ENCODE measurements around the gene FEM1A. TPM values are rescaled to one million over a fixed set of nuclear protein-coding genes. Genes with fewer than 3 reads are reported as not detected.

The FEM1A gene
- total and polyA plus RNA-seq, 10 of the 15 experiments (the other 5 are each of a cell fraction or from before 2014, with no cell fraction given), result 0.27 to 17.4 (median 3.8) TPM

- 0 out of 4 replicates have a peak, but pooled peaks of 1 of the 2 experiments have one; percentile 18 for TF ChIP-seq BHLHE40 (IDR thresholded peaks at IDR 0.05; ENCODE audit: borderline replicate concordance in 1 of 2, low read depth in 2 of 2, low read length in 1 of 2)
- TF ChIP-seq ESRRA (IDR thresholded peaks at IDR 0.05; ENCODE audit: low read length), result no peak
- no peak for TF ChIP-seq KDM1A (IDR thresholded peaks at IDR 0.05; ENCODE audit: borderline replicate concordance)
- TF ChIP-seq SMAD5 (IDR thresholded peaks at IDR 0.05; ENCODE audit: low read depth), result no peak
- TF ChIP-seq IKZF2 (IDR thresholded peaks at IDR 0.05), result peak in 1 of 2 experiments; percentile 55; a peak in 2 of 4 replicates
- no peak for TF ChIP-seq PML (IDR thresholded peaks at IDR 0.05; ENCODE audit: low read length)
- TF ChIP-seq TCF3 (IDR thresholded peaks at IDR 0.05; ENCODE audit: borderline replicate concordance, insufficient read depth, low read depth, low read length), result no peak
- TF ChIP-seq YBX1 (IDR thresholded peaks at IDR 0.05), result no peak
- TF ChIP-seq PRDM15 (CRISPR knock-in tag; IDR thresholded peaks at IDR 0.05), result no peak
- peak; percentile 89 for TF ChIP-seq NR2F1 (conservative IDR thresholded peaks at IDR 0.05)
- TF ChIP-seq USF1 (IDR thresholded peaks at IDR 0.05; ENCODE audit: borderline replicate concordance, extremely low read length, insufficient read depth, low read depth, low read length), result no peak
- TF ChIP-seq CEBPB (IDR thresholded peaks at IDR 0.05; ENCODE audit: borderline replicate concordance in 1 of 2, low read depth in 2 of 2, low read length in 2 of 2), result no peak
- peak; percentile 89 for TF ChIP-seq SMC3 (IDR thresholded peaks at IDR 0.05; ENCODE audit: borderline replicate concordance, low read length)
- peak; percentile 13 for TF ChIP-seq SP1 (IDR thresholded peaks at IDR 0.05; ENCODE audit: low read depth, low read length)
- no peak for TF ChIP-seq IRF3 (IDR thresholded peaks at IDR 0.05)
- no peak for TF ChIP-seq EZH2 (IDR thresholded peaks at IDR 0.05; ENCODE audit: borderline replicate concordance, control insufficient read depth, low read depth, low read length)
- TF ChIP-seq MXI1 (IDR thresholded peaks at IDR 0.05; ENCODE audit: low read depth, low read length), result no peak
- TF ChIP-seq CTCF (IDR thresholded peaks at IDR 0.05 in 2 of 3, conservative IDR thresholded peaks at IDR 0.05 in 1 of 3; ENCODE audit: control insufficient read depth in 2 of 3, extremely low read depth in 1 of 3, insufficient read depth in 1 of 3, low read depth in 3 of 3, low read length in 3 of 3), result peak; percentile 87 to 96 (median 96)
- no peak for TF ChIP-seq PKNOX1 (IDR thresholded peaks at IDR 0.05)
- TF ChIP-seq HCFC1 (IDR thresholded peaks at IDR 0.05; ENCODE audit: low read length), result no peak
- peak; percentile 42; the same call in 1 of the 2 replicates for TF ChIP-seq DPF2 (IDR thresholded peaks at IDR 0.05)
Observed at GRCh38 chr19:4811328-4812131, 20.0 kb downstream of the FEM1A start (continued).

Measured in GM12878 (cell line).